ENCODE data around the gene ENPP6. TPM values are rescaled to one million over a fixed set of nuclear protein-coding genes. Genes with fewer than 3 reads are reported as not detected.

ENPP6 gene
- total RNA-seq (under 1 TPM in 7 of 10 donors, not detected in 3; 0.05 to 0.68 (median 0.07) TPM), polyA plus RNA-seq (under 1 TPM; 0.03 to 0.07 TPM)
- long read RNA-seq, donor 1: 0 reads
- long read RNA-seq, donor 2: 0 reads
- long read RNA-seq, donor 3, partial matches to known transcripts: 1 of 1 reads
- long read RNA-seq, donor 3, other reads (novel, unspliced or antisense): 0 of 1 reads

DNA sequence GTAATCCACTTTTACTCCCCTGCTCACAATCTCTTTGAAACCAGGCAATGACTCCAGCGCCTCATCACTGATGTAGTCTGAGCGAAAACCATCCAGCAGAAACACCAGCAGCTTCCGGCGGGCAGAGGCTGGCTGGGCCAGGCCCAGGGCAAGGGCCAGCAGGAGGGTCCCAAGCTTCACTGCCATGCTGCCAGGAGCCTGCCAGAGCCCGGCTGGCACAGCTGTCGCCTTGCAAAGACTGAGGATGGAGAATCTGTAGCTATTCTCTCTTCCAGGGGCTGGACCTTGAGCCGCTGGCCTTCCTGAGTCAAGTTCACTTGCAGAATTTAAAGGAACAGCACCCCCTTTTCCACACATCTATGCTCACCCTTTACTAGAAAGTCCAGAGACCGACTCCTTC, at the start of gene ENPP6:
TSS of gene ENPP6 (minus strand) at position 240 of the 400 bp plus-strand sequence. CDS start at position 186, 54 bp downstream.
- Histone ChIP-seq H3K4me1 (no peaks in the 10 kb centered on the region), H3K36me3 (no peaks in the 10 kb centered on the region), H3K27ac (no peak within 1 kb of the TSS), H3K9me3 (peaks cover 0 to 5% (median 0%) of the 10 kb centered on the region in 11 donors), H3K27me3 (peaks cover 0 to 11% (median 0%) of the 10 kb centered on the region in 7 donors), H3K4me3 (no peak within 1 kb of the TSS)
- DNase-seq (no peak), ATAC-seq (no peak)
- WGBS, 2 donors: 79 to 86% methylated on average over 8 of the region's 8 CpGs
- intact Hi-C loops (cut with DNase I): no loop called here
- TF ChIP-seq, protein P1, sequence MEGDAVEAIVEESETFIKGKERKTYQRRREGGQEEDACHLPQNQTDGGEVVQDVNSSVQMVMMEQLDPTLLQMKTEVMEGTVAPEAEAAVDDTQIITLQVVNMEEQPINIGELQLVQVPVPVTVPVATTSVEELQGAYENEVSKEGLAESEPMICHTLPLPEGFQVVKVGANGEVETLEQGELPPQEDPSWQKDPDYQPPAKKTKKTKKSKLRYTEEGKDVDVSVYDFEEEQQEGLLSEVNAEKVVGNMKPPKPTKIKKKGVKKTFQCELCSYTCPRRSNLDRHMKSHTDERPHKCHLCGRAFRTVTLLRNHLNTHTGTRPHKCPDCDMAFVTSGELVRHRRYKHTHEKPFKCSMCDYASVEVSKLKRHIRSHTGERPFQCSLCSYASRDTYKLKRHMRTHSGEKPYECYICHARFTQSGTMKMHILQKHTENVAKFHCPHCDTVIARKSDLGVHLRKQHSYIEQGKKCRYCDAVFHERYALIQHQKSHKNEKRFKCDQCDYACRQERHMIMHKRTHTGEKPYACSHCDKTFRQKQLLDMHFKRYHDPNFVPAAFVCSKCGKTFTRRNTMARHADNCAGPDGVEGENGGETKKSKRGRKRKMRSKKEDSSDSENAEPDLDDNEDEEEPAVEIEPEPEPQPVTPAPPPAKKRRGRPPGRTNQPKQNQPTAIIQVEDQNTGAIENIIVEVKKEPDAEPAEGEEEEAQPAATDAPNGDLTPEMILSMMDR (IDR thresholded peaks at IDR 0.05): no peak

DNA sequence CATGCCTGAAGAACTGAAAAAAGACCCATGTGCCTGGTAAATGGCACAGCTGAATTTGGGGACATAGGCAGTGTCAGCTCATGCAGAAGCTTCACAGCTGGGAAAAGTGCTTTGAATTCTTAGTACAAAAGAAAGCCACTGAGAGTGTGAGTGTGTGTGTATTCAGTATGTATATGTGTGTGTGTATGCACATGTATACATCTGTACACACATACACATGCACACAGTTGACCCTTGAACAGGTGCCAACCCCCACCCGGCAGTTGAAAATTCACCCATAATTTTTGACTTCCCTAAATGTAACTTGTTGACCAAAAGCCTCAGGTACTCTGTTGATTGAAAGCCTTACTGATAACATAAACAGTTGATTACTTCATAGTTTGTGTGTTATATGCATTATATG, 49.5 kb upstream of the ENPP6 start:
- H3K27ac ChIP-seq: peak overlapping the region in 3 of 10 donors; percentile 63 to 93 (median 75)
- ATAC-seq (no peak), DNase-seq (no peak)
- H3K9me3 ChIP-seq: no peaks in the 10 kb centered on the region
- TF ChIP-seq, protein P1 (IDR thresholded peaks at IDR 0.05): no peak
- H3K4me1 ChIP-seq: peaks cover 0 to 47% (median 7%) of the 10 kb centered on the region in 9 donors
- intact Hi-C loops (cut with DNase I): loop anchor here in 7 of 10 donors (5.0 to 10.0 kb wide), 7 partner anchors 118 to 380 kb away; partner anchors contain the start of genes CASP3 (in 3 of the 7), IRF2 (in 3 of the 7) and PRIMPOL (in 3 of the 7)
- 76 to 94% methylated on average over 1 of the region's 1 CpG for WGBS, 2 donors
- no peak overlapping the region for H3K4me3 ChIP-seq
- H3K27me3 ChIP-seq: no peaks in the 10 kb centered on the region
- H3K36me3 ChIP-seq: no peaks in the 10 kb centered on the region

DNA sequence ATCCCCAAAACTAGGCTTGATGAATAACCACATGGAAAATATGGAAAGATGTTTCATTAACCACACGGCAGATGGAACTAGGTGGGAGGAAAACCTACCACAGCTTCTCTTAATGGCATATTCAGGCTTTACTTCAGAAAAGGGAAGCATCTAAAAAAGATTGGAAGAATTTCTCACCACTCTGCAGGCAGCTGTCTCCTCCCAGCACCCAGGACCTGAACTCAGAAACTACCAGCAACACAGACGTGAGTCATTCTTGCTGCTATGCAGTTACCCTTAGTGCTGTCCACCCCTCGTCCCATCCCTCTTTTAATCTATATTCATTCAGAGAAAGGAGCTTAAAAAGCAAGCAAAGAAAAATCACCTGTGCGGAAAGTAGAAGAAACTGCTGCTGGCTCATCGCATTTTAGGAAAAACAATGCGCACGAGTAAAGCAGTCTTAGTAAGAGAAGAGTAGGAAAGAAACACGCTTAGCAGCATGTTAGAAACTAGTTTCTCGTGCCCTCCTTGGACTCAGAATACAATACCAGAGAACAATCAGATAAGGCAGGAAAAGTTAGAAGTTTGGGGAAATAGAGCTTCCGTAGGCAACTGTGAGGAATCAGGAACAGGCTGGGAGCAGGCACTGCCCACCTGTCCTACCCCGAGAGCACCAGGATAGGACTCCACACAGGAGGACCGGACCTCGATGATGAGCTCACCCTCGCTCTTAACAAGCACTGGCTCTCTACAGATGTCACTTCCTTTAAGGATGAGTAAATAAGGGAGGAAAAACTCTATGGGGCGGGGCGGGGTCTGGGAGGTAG, 48.1 kb upstream of the ENPP6 start:
- peaks cover 0 to 47% (median 7%) of the 10 kb centered on the region in 9 donors for H3K4me1 ChIP-seq
- ATAC-seq: peak in 6 of 8 donors; percentile 22 to 65 (median 45)
- H3K36me3 ChIP-seq: no peaks in the 10 kb centered on the region
- TF ChIP-seq, protein P1 (IDR thresholded peaks at IDR 0.05): no peak
- WGBS, 2 donors: 62 to 72% methylated on average over 16 of the region's 16 CpGs
- H3K27me3 ChIP-seq: no peaks in the 10 kb centered on the region
- peak overlapping the region in 6 of 10 donors; percentile 29 to 93 (median 63) for H3K27ac ChIP-seq
- peak overlapping the region in 7 of 10 donors; percentile 4 to 42 (median 30) for H3K4me3 ChIP-seq
- no peak for DNase-seq
- intact Hi-C loops (cut with DNase I): loop anchor here in 9 of 10 donors (2.0 to 10.0 kb wide), 9 partner anchors 119 to 382 kb away; partner anchors contain the start of genes IRF2 (in 4 of the 9), CASP3 (in 3 of the 9) and PRIMPOL (in 3 of the 9)
- H3K9me3 ChIP-seq: no peaks in the 10 kb centered on the region

Data from heart right ventricle (tissue), 16 donors.